Measurements from ENCODE around the gene STAT5B. TPM values are rescaled to one million over a fixed set of nuclear protein-coding genes. Genes with fewer than 3 reads are reported as not detected.

The STAT5B gene
- total RNA-seq, 1 experiment from 2014 or later: 42.9 TPM

DNA sequence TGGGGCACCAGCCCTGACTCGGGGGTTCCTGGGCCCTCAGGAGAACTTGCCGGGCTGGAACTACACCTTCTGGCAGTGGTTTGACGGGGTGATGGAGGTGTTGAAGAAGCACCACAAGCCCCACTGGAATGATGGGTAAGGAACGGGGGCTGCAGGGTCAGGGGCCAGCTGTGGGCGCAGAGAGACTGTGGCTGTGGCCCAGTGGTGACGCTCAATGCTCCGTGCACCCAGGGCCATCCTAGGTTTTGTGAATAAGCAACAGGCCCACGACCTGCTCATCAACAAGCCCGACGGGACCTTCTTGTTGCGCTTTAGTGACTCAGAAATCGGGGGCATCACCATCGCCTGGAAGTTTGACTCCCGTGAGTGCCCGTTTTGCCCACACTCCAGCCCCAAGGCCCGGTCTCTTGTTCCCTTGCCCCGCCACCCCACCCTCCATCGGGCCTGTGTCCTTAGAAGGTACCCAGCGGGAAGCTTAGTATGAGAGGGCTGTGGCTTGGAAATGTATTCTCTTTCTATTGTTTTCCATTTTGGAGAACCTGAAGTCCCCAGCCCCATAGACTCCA lies 31.3 kb upstream of the STAT5B start:
- no peak overlapping the region for H4K91ac ChIP-seq (ENCODE audit: insufficient read length, low read depth, low read length)
- H2BK5ac ChIP-seq (ENCODE audit: insufficient read length, low read length): no peak overlapping the region
- H3T11ph ChIP-seq (ENCODE audit: low read length): no peak overlapping the region
- H3K4me2 ChIP-seq (ENCODE audit: insufficient read depth, insufficient read length, low read length): no peak overlapping the region
- H3K27ac ChIP-seq (ENCODE audit: insufficient read length, low read depth, low read length): no peak overlapping the region
- H3K23ac ChIP-seq (ENCODE audit: insufficient read length, low read depth, low read length): no peak overlapping the region
- DNase-seq: no peak
- H3K9ac ChIP-seq (ENCODE audit: extremely low read depth, insufficient read length, low read length): no peak overlapping the region
- H3K56ac ChIP-seq (ENCODE audit: insufficient read length, low read depth, low read length): no peak overlapping the region
- peaks cover 25 to 28% of the 10 kb centered on the region in 2 experiments for H3K4me1 Mint-ChIP-seq
- H2AFZ ChIP-seq (ENCODE audit: low read length): no peak overlapping the region
- TF ChIP-seq, protein P1, sequence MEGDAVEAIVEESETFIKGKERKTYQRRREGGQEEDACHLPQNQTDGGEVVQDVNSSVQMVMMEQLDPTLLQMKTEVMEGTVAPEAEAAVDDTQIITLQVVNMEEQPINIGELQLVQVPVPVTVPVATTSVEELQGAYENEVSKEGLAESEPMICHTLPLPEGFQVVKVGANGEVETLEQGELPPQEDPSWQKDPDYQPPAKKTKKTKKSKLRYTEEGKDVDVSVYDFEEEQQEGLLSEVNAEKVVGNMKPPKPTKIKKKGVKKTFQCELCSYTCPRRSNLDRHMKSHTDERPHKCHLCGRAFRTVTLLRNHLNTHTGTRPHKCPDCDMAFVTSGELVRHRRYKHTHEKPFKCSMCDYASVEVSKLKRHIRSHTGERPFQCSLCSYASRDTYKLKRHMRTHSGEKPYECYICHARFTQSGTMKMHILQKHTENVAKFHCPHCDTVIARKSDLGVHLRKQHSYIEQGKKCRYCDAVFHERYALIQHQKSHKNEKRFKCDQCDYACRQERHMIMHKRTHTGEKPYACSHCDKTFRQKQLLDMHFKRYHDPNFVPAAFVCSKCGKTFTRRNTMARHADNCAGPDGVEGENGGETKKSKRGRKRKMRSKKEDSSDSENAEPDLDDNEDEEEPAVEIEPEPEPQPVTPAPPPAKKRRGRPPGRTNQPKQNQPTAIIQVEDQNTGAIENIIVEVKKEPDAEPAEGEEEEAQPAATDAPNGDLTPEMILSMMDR (conservative IDR thresholded peaks at IDR 0.05): no peak
- no peaks in the 10 kb centered on the region for H3K9me3 ChIP-seq (ENCODE audit: control insufficient read depth, low read depth, low read length)
- no peaks in the 10 kb centered on the region for H3K79me1 ChIP-seq (ENCODE audit: insufficient read depth, low read depth, low read length, poor library complexity, severe bottlenecking)
- H4K8ac ChIP-seq (replicated peaks; ENCODE audit: insufficient read length, low read depth, low read length): no peak overlapping the region
- H3K14ac ChIP-seq (ENCODE audit: insufficient read depth, low read length): no peak overlapping the region
- no peak overlapping the region for H2BK15ac ChIP-seq (ENCODE audit: low read depth, low read length)
- H3K18ac ChIP-seq (ENCODE audit: insufficient read length, low read depth, low read length): no peak overlapping the region
- no peaks in the 10 kb centered on the region for H3K79me2 ChIP-seq (ENCODE audit: insufficient read depth, low read length)
- H4K5ac ChIP-seq (ENCODE audit: insufficient read length, low read depth, low read length): no peak overlapping the region
- no peak overlapping the region for H3K4ac ChIP-seq (ENCODE audit: low read depth, low read length)
- no peaks in the 10 kb centered on the region for H3K23me2 ChIP-seq (ENCODE audit: insufficient read length, low read depth, low read length, poor library complexity, severe bottlenecking)
- no peaks in the 10 kb centered on the region for H3K9me3 Mint-ChIP-seq
- no peak overlapping the region for H2BK120ac ChIP-seq (ENCODE audit: low read depth, low read length, poor library complexity, severe bottlenecking)
- H2BK20ac ChIP-seq (ENCODE audit: low read depth, low read length, poor library complexity, severe bottlenecking): no peak overlapping the region
- no peaks in the 10 kb centered on the region for H4K20me1 ChIP-seq (ENCODE audit: control insufficient read depth, insufficient read depth, insufficient read length)
- H3K27ac Mint-ChIP-seq: no peak overlapping the region; a peak in 1 of 7 replicates
- H3K27me3 ChIP-seq (ENCODE audit: insufficient read depth, low read length): no peaks in the 10 kb centered on the region
- no peak overlapping the region for H2BK12ac ChIP-seq (ENCODE audit: insufficient read length, low read depth, low read length)
- no peak overlapping the region for H3K4me3 Mint-ChIP-seq
- peaks cover 7% of the 10 kb centered on the region for H3K27me3 Mint-ChIP-seq (ENCODE audit: low read depth)
- no CpG with 5 or more reads among the region's 19 CpGs for WGBS (ENCODE audit: extremely low coverage, insufficient read length, low lambda C conversion rate)
- peaks cover 2 to 13% (median 5%) of the 10 kb centered on the region in 3 experiments; a peak in 4 of 7 replicates for H3K36me3 Mint-ChIP-seq (ENCODE audit: insufficient read depth in 1 of 3, low read depth in 3 of 3)
- H3K4me1 ChIP-seq (ENCODE audit: insufficient read depth, low read length): peaks cover 2% of the 10 kb centered on the region; the same call in 1 of the 2 replicates
- no peak overlapping the region for H2AK5ac ChIP-seq (ENCODE audit: insufficient read length, low read length)

Data from H9 (cell line).